Fibroblast of lung (primary cell): ENCODE measurements around the gene PIF1. TPM values are rescaled to one million over a fixed set of nuclear protein-coding genes. Genes with fewer than 3 reads are reported as not detected.
A peak's percentile ranks its signal among the peaks of the same experiment; 100 is the strongest.

Experiments used
- DNase-seq, 2 donors: peaks; one replicate each; pipeline versions ENCODE4 v3.0.0 to v3.0.0-alpha.2; 2010; ENCODE audit warnings: low read depth in 2 of 2
- H2AFZ ChIP-seq: 2 replicates; pipeline ENCODE4 v1.5.1; 2012; ENCODE audit warnings: low read length, control low read depth, inconsistent platforms
- H3K27ac ChIP-seq: 2 replicates; pipeline ENCODE4 v1.5.1; 2011; ENCODE audit warnings: low read length, control low read depth; ENCODE audit not compliant: insufficient read depth
- H3K27me3 ChIP-seq: 2 replicates; pipeline ENCODE4 v1.5.1; 2011; ENCODE audit warnings: mild to moderate bottlenecking, low read length; ENCODE audit not compliant: control insufficient read depth, insufficient read depth
- H3K36me3 ChIP-seq: 2 replicates; pipeline ENCODE4 v1.5.1; 2011; ENCODE audit warnings: low read length; ENCODE audit not compliant: control insufficient read depth, insufficient read depth
- H3K4me1 ChIP-seq: 2 replicates; pipeline ENCODE4 v1.5.1; 2011; ENCODE audit warnings: low read length; ENCODE audit not compliant: control insufficient read depth, insufficient read depth; ENCODE audit errors: extremely low read depth
- H3K4me2 ChIP-seq: 2 replicates; pipeline ENCODE4 v1.5.1; 2011; ENCODE audit warnings: low read length, control low read depth; ENCODE audit not compliant: insufficient read depth; ENCODE audit errors: extremely low read depth
- H3K4me3 ChIP-seq, 4 experiments: fragments of 200-600 bp in 1 of 4; sonication (generic) in 1 of 4; replicated peaks in 1 of 4; 2 replicates each; pipeline ENCODE4 v1.5.1; 2011 to 2016; ENCODE audit warnings: low read length in 4 of 4, low read depth in 3 of 4, mild to moderate bottlenecking in 3 of 4, control low read depth in 2 of 4, inconsistent platforms in 1 of 4, mixed read lengths in 1 of 4; ENCODE audit not compliant: insufficient read depth in 1 of 4; ENCODE audit errors: control extremely low read depth in 1 of 4
- H3K79me2 ChIP-seq: 2 replicates; pipeline ENCODE4 v1.5.1; 2012; ENCODE audit warnings: mild to moderate bottlenecking, low read length, inconsistent platforms; ENCODE audit not compliant: control insufficient read depth, insufficient read depth
- H3K9ac ChIP-seq: 2 replicates; pipeline ENCODE4 v1.5.1; 2011; ENCODE audit warnings: mild to moderate bottlenecking, low read length, control low read depth; ENCODE audit not compliant: insufficient read depth
- H3K9me3 ChIP-seq: 2 replicates; pipeline ENCODE4 v1.5.1; 2012; ENCODE audit warnings: low read depth, low read length; ENCODE audit not compliant: control insufficient read depth, insufficient read depth
- H4K20me1 ChIP-seq: 2 replicates; pipeline ENCODE4 v1.5.1; 2011; ENCODE audit warnings: low read length; ENCODE audit not compliant: control insufficient read depth, insufficient read depth; ENCODE audit errors: extremely low read depth
- CTCF ChIP-seq, 2 donors: IDR thresholded peaks in 1 of 2; conservative IDR thresholded peaks in 1 of 2; 1 replicate in 1 of 2; 2 replicates in 1 of 2; pipeline ENCODE4 v1.5.1; 2011 to 2012; ENCODE audit warnings: low read length in 2 of 2, control low read depth in 1 of 2, inconsistent platforms in 1 of 2, low read depth in 1 of 2, mild to moderate bottlenecking in 1 of 2
- EZH2 ChIP-seq: IDR thresholded peaks from 2 replicates; pipeline ENCODE4 v1.5.1; 2012; ENCODE audit warnings: low read length, control low read depth, mild to moderate bottlenecking; ENCODE audit errors: missing control alignments
- polyA plus RNA-seq, 2 donors: library from polyadenylated mRNA; depleted of rRNA in 1 of 2; stranded (reverse) in 1 of 2; unstranded in 1 of 2; fragments of >200 nt; gene quantifications; 2 replicates each; pipeline ENCODE4 v1.2.1, GENCODE V29; 2011 to 2012; ENCODE audit warnings: missing spikeins in 1 of 2
- total RNA-seq: library from RNA; depleted of rRNA; stranded (reverse); fragments of >200 nt; gene quantifications from 2 replicates; pipeline ENCODE4 v1.2.1, GENCODE V29; 2014

The PIF1 gene
- total and polyA plus RNA-seq, 2 donors (not counting 1 experiment from before 2014, with no cell fraction given): 5.1 to 9.4 TPM

DNA sequence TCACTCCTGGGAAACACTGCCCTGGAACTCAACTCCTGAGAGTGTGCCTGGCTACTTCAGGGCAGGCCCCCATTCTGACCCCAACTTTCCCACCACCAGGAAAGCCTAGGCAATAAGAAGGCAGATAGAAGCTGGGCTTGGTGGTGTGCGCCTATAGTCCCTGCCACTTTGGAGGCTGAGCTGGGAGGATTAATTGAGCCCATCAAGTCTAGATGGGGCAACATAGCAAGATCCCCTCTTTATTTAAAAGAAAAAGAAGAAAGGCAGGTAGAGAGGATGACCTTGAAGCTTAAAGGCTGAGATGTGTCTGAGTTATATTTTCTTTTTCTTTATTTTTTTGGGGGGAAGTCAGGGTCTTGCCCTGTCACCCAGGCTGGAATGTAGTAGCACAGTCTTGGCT lies 45.8 kb downstream of the PIF1 start:
- H2AFZ ChIP-seq: no peak overlapping the region
- no peaks in the 10 kb centered on the region for H3K36me3 ChIP-seq
- H3K4me3 ChIP-seq: no peak overlapping the region
- DNase-seq: no peak
- no peak overlapping the region for H3K27ac ChIP-seq
- H3K9ac ChIP-seq: no peak overlapping the region
- H3K27me3 ChIP-seq: peaks cover 5% of the 10 kb centered on the region
- no peaks in the 10 kb centered on the region for H4K20me1 ChIP-seq
- H3K9me3 ChIP-seq: no peaks in the 10 kb centered on the region
- TF ChIP-seq EZH2 (no peak), CTCF (conservative IDR thresholded peaks at IDR 0.05 in 1 of 2, IDR thresholded peaks at IDR 0.05 in 1 of 2; ENCODE audit: low read depth in 1 of 2, low read length in 2 of 2) (no peak)
- no peaks in the 10 kb centered on the region for H3K79me2 ChIP-seq
- H3K4me1 ChIP-seq: no peaks in the 10 kb centered on the region
- no peak overlapping the region for H3K4me2 ChIP-seq

- TF ChIP-seq CTCF (conservative IDR thresholded peaks at IDR 0.05 in 1 of 2, IDR thresholded peaks at IDR 0.05 in 1 of 2; ENCODE audit: low read depth in 1 of 2, low read length in 2 of 2): no peak
- no peak for TF ChIP-seq EZH2
- no peak for DNase-seq
- no peaks in the 10 kb centered on the region for H3K9me3 ChIP-seq
Observed at GRCh38 chr15:64779024-64779423, 46.4 kb downstream of the PIF1 start.

DNA sequence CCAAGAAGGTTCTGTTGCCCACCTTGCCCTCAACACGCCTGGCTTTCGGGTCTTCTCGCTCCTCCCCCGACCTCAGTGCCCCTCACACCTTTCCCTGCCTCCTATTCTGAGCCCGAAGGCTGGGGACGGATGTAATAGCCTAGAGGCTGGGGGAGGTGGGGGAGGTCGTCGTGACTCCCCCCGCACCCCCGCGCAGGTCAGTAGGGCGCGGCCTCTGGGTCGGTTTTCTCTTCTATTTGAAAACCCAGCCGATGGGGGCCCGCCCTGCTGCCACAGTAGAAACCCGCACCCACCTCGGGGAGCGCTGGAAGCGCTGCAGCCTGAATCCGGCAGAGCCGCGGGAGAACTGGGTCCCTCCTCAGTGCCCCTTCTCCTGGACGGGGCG lies 49.1 kb downstream of the PIF1 start:
- Histone ChIP-seq H3K36me3 (no peaks in the 10 kb centered on the region), H3K9ac (no peak overlapping the region), H3K4me2 (peak overlapping the region; percentile 13), H3K4me1 (no peaks in the 10 kb centered on the region), H3K27me3 (peaks cover 10% of the 10 kb centered on the region), H3K9me3 (no peaks in the 10 kb centered on the region), H3K79me2 (no peaks in the 10 kb centered on the region), H2AFZ (no peak overlapping the region), H3K4me3 (peak overlapping the region in 2 of 4 experiments; percentile 45 to 54), H4K20me1 (no peaks in the 10 kb centered on the region), H3K27ac (no peak overlapping the region)
- DNase-seq: no peak
- TF ChIP-seq EZH2: no peak
- no peak for TF ChIP-seq CTCF (conservative IDR thresholded peaks at IDR 0.05 in 1 of 2, IDR thresholded peaks at IDR 0.05 in 1 of 2; ENCODE audit: low read depth in 1 of 2, low read length in 2 of 2)

More at GRCh38 chr15:64779024-64779423, 46.4 kb downstream of the PIF1 start:
- Histone ChIP-seq H3K4me1 (no peaks in the 10 kb centered on the region), H2AFZ (no peak overlapping the region), H3K9ac (no peak overlapping the region), H3K4me3 (no peak overlapping the region), H4K20me1 (no peaks in the 10 kb centered on the region), H3K27me3 (peaks cover 7% of the 10 kb centered on the region), H3K36me3 (no peaks in the 10 kb centered on the region), H3K79me2 (no peaks in the 10 kb centered on the region), H3K4me2 (no peak overlapping the region), H3K27ac (no peak overlapping the region)
